ENCODE results near the gene MLLT6.

- TF ChIP-seq POLR2A (IDR thresholded peaks at IDR 0.05), result no peak
- TF ChIP-seq, protein P1, sequence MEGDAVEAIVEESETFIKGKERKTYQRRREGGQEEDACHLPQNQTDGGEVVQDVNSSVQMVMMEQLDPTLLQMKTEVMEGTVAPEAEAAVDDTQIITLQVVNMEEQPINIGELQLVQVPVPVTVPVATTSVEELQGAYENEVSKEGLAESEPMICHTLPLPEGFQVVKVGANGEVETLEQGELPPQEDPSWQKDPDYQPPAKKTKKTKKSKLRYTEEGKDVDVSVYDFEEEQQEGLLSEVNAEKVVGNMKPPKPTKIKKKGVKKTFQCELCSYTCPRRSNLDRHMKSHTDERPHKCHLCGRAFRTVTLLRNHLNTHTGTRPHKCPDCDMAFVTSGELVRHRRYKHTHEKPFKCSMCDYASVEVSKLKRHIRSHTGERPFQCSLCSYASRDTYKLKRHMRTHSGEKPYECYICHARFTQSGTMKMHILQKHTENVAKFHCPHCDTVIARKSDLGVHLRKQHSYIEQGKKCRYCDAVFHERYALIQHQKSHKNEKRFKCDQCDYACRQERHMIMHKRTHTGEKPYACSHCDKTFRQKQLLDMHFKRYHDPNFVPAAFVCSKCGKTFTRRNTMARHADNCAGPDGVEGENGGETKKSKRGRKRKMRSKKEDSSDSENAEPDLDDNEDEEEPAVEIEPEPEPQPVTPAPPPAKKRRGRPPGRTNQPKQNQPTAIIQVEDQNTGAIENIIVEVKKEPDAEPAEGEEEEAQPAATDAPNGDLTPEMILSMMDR (IDR thresholded peaks at IDR 0.05), result no peak
Measured at GRCh38 chr17:38730526-38731379, 25.7 kb downstream of the MLLT6 start.

All from heart left ventricle (tissue), 13 donors.